Duodenal mucosa (tissue), 2 donors: Measurements from ENCODE around the gene TBC1D16.

ENCODE experiments used
- H3K27ac ChIP-seq: one replicate; pipeline ENCODE4 v1.7.0; 2013; ENCODE audit warnings: low read depth, low read length
- H3K27me3 ChIP-seq, 2 donors: one replicate each; pipeline ENCODE4 v1.7.0; 2013; ENCODE audit warnings: low read length in 2 of 2, control low read depth in 1 of 2; ENCODE audit not compliant: insufficient read depth in 2 of 2, control insufficient read depth in 1 of 2
- H3K36me3 ChIP-seq, 2 donors: one replicate each; pipeline ENCODE4 v1.7.0; 2013; ENCODE audit warnings: low read length in 2 of 2, control low read depth in 1 of 2; ENCODE audit not compliant: insufficient read depth in 2 of 2, control insufficient read depth in 1 of 2
- H3K4me1 ChIP-seq, 2 donors: one replicate each; pipeline ENCODE4 v1.7.0; 2013; ENCODE audit warnings: low read length in 2 of 2, control low read depth in 1 of 2; ENCODE audit not compliant: insufficient read depth in 2 of 2, control insufficient read depth in 1 of 2
- H3K4me3 ChIP-seq, 2 donors: one replicate each; pipeline ENCODE4 v1.7.0; 2013; ENCODE audit warnings: low read length in 2 of 2, low read depth in 1 of 2
- H3K9ac ChIP-seq, 2 donors: one replicate each; pipeline ENCODE4 v1.7.0; 2013; ENCODE audit warnings: low read length in 2 of 2, low read depth in 1 of 2
- H3K9me3 ChIP-seq, 2 donors: one replicate each; pipeline ENCODE4 v1.7.0; 2013; ENCODE audit warnings: low read length in 2 of 2, control low read depth in 1 of 2; ENCODE audit not compliant: control insufficient read depth in 1 of 2

The TBC1D16 gene

DNA sequence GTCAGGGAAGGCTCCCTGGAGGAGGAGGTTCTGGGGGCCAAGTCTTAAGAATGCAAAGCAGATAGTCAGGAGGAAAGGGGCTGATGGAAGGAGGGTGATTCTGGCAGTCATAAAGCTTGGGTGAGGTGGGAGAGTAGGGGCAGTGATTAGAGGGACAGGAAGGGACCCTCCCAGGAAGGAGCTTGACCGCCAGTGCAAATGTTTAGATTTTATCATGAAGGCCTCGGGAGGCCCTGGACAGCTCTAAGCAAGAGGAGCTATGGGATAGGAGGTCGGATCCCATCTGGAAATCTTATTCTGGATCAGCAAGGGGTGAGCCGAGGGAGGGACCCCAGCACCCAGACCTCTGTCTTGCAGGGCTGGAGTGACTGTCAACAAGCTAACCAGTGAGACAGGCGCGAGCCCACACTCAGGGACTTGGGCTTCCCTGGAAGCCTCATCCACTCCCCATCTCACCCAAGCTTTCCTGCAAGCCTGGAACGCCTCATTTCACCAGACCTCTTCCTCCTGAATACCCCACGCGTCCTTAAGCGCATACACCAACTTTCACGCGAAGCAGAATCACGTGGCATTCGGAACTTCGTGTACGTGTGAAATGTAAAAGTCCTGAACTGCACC is 144.4 kb downstream of the TBC1D16 start:
- H3K27me3 ChIP-seq, result no peaks in the 10 kb centered on the region

DNA sequence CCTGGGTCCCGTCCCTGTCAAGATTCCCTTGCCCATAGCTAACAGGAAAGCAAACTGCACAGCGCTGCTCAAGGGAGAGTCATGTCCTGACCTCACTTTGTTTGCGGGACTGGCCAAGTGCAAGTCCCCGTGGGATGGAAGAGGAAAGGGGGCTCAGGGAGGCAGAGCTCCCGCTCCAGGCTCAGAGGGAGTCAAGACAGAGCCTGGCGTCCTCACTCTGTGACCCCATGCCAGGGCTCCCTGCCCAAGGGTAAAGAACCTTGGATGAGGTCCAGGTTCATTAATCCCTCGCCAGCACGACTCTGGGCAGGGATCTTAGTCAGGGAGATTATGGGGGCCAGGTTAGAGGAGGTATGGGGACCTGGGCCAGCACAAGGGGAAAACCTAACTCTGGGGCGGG is 145.0 kb downstream of the TBC1D16 start:
- H3K4me3 ChIP-seq, result no peak overlapping the region
- H3K36me3 ChIP-seq, result no peaks in the 10 kb centered on the region
- H3K9me3 ChIP-seq, result no peaks in the 10 kb centered on the region
- no peak overlapping the region for H3K27ac ChIP-seq
- no peak overlapping the region for H3K9ac ChIP-seq
- peaks cover 38 to 41% of the 10 kb centered on the region in 2 donors for H3K4me1 ChIP-seq
- no peaks in the 10 kb centered on the region for H3K27me3 ChIP-seq

More for the DNA sequence above, 144.4 kb downstream of the TBC1D16 start:
- no peaks in the 10 kb centered on the region for H3K36me3 ChIP-seq
- peaks cover 38 to 41% of the 10 kb centered on the region in 2 donors for H3K4me1 ChIP-seq
- no peak overlapping the region for H3K27ac ChIP-seq
- H3K9ac ChIP-seq, result peak overlapping the region in 1 of 2 donors; percentile 6
- no peaks in the 10 kb centered on the region for H3K9me3 ChIP-seq
- H3K4me3 ChIP-seq, result no peak overlapping the region

DNA sequence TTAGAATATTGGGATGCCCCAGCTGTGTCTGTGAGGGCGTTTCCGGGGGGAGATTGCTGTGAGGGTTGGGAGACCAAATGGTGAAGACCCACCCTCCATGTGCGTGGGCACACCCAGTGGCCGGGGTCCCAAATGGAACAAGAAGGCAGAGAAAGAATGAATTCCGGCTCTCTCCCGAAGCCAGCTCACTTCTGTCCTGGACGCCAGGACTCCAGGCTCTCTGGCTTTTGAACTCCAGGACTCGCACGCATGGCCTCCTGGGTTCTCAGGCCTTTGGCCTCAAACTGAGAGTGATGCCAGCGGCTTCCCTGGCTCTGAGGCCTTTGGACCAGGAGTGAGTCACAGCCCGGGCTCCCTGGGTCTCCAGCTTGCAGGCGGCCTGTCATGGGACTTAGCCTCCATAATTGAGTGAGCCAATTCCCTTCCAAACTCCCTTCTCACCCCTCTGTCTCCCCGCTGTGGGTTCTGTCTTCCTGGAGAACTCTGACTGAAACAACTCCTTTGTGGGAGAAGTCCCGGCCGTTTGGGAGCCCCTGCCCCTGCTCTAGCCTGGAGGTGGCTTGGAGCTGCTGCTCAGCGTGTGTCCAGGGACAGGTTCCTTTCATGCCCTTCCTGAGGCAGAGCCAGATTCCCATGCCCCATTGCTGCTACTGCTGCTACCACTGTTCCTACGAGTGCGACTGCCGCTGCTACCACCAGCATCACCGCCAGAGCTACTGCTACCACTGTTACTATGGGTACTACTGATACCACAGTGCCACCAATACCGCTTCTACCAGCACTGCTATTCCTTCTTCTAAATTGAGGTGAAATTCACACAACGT is 146.6 kb downstream of the TBC1D16 start:
- Histone ChIP-seq H3K4me3 (no peak overlapping the region), H3K4me1 (peaks cover 38 to 41% of the 10 kb centered on the region in 2 donors), H3K27me3 (no peaks in the 10 kb centered on the region), H3K9me3 (no peaks in the 10 kb centered on the region), H3K27ac (peak overlapping the region; percentile 17), H3K36me3 (no peaks in the 10 kb centered on the region), H3K9ac (no peak overlapping the region)

DNA sequence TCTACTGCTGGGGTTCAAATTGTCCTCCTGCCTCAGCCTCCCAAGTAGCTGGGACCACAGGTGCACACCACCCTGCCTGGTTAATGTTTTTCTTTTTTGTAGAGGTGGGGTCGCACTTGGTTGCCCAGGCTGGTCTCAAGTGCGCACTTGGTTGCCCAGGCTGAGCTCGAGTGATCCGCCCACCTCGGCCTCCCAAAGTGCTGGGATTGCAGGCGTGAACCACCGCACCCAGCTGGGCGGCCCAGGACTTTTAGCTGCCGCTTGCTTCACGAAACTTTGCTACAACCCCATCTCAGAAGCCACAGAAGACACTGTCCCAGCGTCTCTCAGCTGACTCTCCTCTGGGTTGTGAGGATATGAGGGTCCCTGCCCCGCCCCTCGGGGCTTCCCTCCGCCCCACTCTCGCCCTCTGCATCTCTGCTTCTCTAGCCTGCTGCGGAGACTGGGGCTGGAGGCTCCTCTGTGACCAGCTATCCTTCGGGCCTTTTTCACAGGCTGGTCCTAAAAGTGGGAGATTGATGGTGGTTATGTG is 147.6 kb downstream of the TBC1D16 start:
- no peaks in the 10 kb centered on the region for H3K27me3 ChIP-seq

DNA sequence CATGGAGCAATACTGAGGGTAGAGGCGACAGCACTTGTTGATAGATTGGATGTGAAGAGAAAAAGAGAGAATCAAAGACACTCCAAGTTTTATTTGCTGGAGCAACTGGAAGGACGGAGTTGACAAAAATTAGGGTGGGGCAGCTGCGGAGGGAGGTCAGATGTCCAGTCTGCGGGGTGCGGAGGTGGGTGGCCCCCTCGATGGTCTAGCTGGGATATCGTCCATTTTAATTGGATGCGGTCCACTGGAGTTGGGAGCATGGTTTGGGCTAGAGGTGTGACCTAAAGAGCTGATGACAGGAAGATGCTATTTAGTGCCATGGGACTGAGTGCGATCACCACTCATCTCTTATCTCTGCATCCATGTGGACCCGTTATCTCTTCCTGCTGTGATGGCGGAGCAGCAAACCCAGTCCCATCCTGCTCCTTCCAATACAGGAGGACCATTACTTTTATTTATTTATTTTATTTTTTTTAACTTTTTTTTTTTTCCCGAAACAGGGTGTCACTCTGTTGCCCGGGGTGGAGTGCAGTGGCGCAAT is 148.2 kb downstream of the TBC1D16 start:
- no peaks in the 10 kb centered on the region for H3K27me3 ChIP-seq
- H3K4me1 ChIP-seq, result peaks cover 31 to 33% of the 10 kb centered on the region in 2 donors
- H3K9me3 ChIP-seq, result peaks cover 0 to 5% of the 10 kb centered on the region in 2 donors
- H3K9ac ChIP-seq, result no peak overlapping the region
- H3K27ac ChIP-seq, result no peak overlapping the region
- no peak overlapping the region for H3K4me3 ChIP-seq
- no peaks in the 10 kb centered on the region for H3K36me3 ChIP-seq

More for the DNA sequence above, 147.6 kb downstream of the TBC1D16 start:
- H3K9ac ChIP-seq, result no peak overlapping the region
- H3K9me3 ChIP-seq, result peaks cover 0 to 5% of the 10 kb centered on the region in 2 donors
- H3K36me3 ChIP-seq, result no peaks in the 10 kb centered on the region
- H3K4me1 ChIP-seq, result peaks cover 37 to 39% of the 10 kb centered on the region in 2 donors
- H3K27ac ChIP-seq, result no peak overlapping the region
- no peak overlapping the region for H3K4me3 ChIP-seq

DNA sequence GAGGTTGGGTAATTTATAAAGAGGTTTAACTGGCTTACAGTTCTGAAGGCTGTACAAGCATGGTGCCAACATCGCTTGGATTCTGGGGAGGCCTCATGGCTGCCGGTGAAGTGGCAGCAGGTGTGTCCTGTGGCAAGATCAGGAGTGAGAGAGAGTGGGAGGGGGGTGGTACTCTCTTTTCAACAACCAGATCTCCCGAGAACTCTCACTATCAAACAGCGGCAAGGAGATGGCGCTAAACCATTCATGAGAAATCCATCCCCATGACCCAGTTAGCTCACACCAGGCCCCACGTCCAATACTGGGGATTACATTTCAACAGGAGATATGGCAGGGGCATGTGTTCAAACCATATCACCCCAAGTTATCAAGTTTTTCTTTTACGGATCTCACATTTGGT is 152.5 kb downstream of the TBC1D16 start:
- Histone ChIP-seq H3K9me3 (peaks cover 0 to 5% of the 10 kb centered on the region in 2 donors), H3K4me1 (no peaks in the 10 kb centered on the region), H3K9ac (no peak overlapping the region), H3K27me3 (no peaks in the 10 kb centered on the region), H3K36me3 (no peaks in the 10 kb centered on the region), H3K4me3 (no peak overlapping the region), H3K27ac (no peak overlapping the region)
